Measurements from ENCODE around the gene HSDL1.

HSDL1 gene

GRCh38 chr16:84107921-84108320 is 37.1 kb downstream of the HSDL1 start:
- DNase-seq (ENCODE audit: low spot score): no peak

GRCh38 chr16:84105948-84106740 is 38.8 kb downstream of the HSDL1 start:
- DNase-seq (ENCODE audit: low spot score): no peak

GRCh38 chr16:84105301-84105815 is 39.6 kb downstream of the HSDL1 start:
- no peak for DNase-seq (ENCODE audit: low spot score)

- DNase-seq (ENCODE audit: low spot score): no peak
Observed at GRCh38 chr16:84104231-84104630, 40.7 kb downstream of the HSDL1 start.

GRCh38 chr16:84103678-84104077 is 41.3 kb downstream of the HSDL1 start:
- no peak for DNase-seq (ENCODE audit: low spot score)

- DNase-seq (ENCODE audit: low spot score): no peak
Observed at GRCh38 chr16:84098939-84099338, 46.0 kb downstream of the HSDL1 start.

GRCh38 chr16:84096447-84097005 is 48.5 kb downstream of the HSDL1 start:
- no peak for DNase-seq (ENCODE audit: low spot score)

GRCh38 chr16:84095466-84095865 is 49.5 kb downstream of the HSDL1 start:
- DNase-seq (ENCODE audit: low spot score): no peak

- DNase-seq (ENCODE audit: low spot score): no peak
Observed at GRCh38 chr16:84093879-84094270, 51.1 kb downstream of the HSDL1 start.

GRCh38 chr16:84093120-84093878 is 51.7 kb downstream of the HSDL1 start:
- DNase-seq (ENCODE audit: low spot score): no peak

GRCh38 chr16:84091460-84091859 is 53.5 kb downstream of the HSDL1 start:
- no peak for DNase-seq (ENCODE audit: low spot score)

- DNase-seq (ENCODE audit: low spot score): no peak
Observed at GRCh38 chr16:84090211-84090610, 54.8 kb downstream of the HSDL1 start.

GRCh38 chr16:84088695-84089395 is 56.1 kb downstream of the HSDL1 start:
- no peak for DNase-seq (ENCODE audit: low spot score)

GRCh38 chr16:84087466-84088151 is 57.4 kb downstream of the HSDL1 start:
- no peak for DNase-seq (ENCODE audit: low spot score)

GRCh38 chr16:84087001-84087400 is 58.0 kb downstream of the HSDL1 start:
- no peak for DNase-seq (ENCODE audit: low spot score)

GRCh38 chr16:84086341-84086740 is 58.6 kb downstream of the HSDL1 start:
- DNase-seq (ENCODE audit: low spot score): no peak

- no peak for DNase-seq (ENCODE audit: low spot score)
Observed at GRCh38 chr16:84085773-84086172, 59.2 kb downstream of the HSDL1 start.

- DNase-seq (ENCODE audit: low spot score): no peak
Observed at GRCh38 chr16:84085271-84085667, 59.7 kb downstream of the HSDL1 start.

- peak; percentile 38 for DNase-seq (ENCODE audit: low spot score)
Observed at GRCh38 chr16:84084570-84085270, 60.3 kb downstream of the HSDL1 start.

GRCh38 chr16:84082835-84083569 is 62.0 kb downstream of the HSDL1 start:
- no peak for DNase-seq (ENCODE audit: low spot score)
